Measurements from ENCODE around the gene MIOX. TPM values are rescaled to one million over a fixed set of nuclear protein-coding genes. Genes with fewer than 3 reads are reported as not detected.

Gene MIOX
- total RNA-seq, 1 experiment from 2014 or later = 1.5 TPM

GRCh38 chr22:50438305-50439275, 48.1 kb upstream of the MIOX start:
- no peaks in the 10 kb centered on the region for H3K9me3 ChIP-seq (ENCODE audit: insufficient read depth, low read depth)
- H2AFZ ChIP-seq = no peak overlapping the region
- no peaks in the 10 kb centered on the region for H3K9me2 ChIP-seq (ENCODE audit: insufficient read depth)
- DNase-seq = no peak
- no peaks in the 10 kb centered on the region for H3K4me1 ChIP-seq (replicated peaks; ENCODE audit: insufficient read depth)
- no peaks in the 10 kb centered on the region for H3K79me2 ChIP-seq (ENCODE audit: low read depth)
- H3K27me3 ChIP-seq (ENCODE audit: insufficient read depth, low read depth) = no peaks in the 10 kb centered on the region
- ChIA-PET POLR2A (ENCODE audit: unreplicated experiment) (no interaction called here), CTCF (interaction anchor here (0.6 kb wide), 1 partner anchor 59 kb away, joined by 4 read pairs; no protein-coding TSS in a partner anchor)
- peaks cover 19% of the 10 kb centered on the region; the same call in 1 of the 2 replicates for H3K36me3 ChIP-seq (ENCODE audit: low read depth)
- H3K27ac ChIP-seq = no peak overlapping the region
- H3K4me3 ChIP-seq = no peak overlapping the region
- intact Hi-C loops (cut with micrococcal nuclease; ENCODE audit: unreplicated experiment) = no loop called here
- H3F3A ChIP-seq (ENCODE audit: insufficient read depth, low read depth) = peaks cover 19% of the 10 kb centered on the region; the same call in 1 of the 2 replicates
- peaks cover 24% of the 10 kb centered on the region for H4K20me1 ChIP-seq (ENCODE audit: insufficient read depth)
- no TSS peak for BruUV-seq (replicated peaks)
- H3K4me2 ChIP-seq = no peak overlapping the region
- TF ChIP-seq CTCF (conservative IDR thresholded peaks at IDR 0.05) (no peak), EZH2 (IDR thresholded peaks at IDR 0.05; ENCODE audit: low read depth) (no peak)

- Histone ChIP-seq H3K27me3 (ENCODE audit: insufficient read depth, low read depth) (no peaks in the 10 kb centered on the region), H3K4me1 (replicated peaks; ENCODE audit: insufficient read depth) (peaks cover 6% of the 10 kb centered on the region), H3K27ac (no peak overlapping the region), H3K36me3 (ENCODE audit: low read depth) (peaks cover 19% of the 10 kb centered on the region; the same call in 1 of the 2 replicates), H3K79me2 (ENCODE audit: low read depth) (no peaks in the 10 kb centered on the region), H2AFZ (no peak overlapping the region), H3F3A (ENCODE audit: insufficient read depth, low read depth) (peaks cover 27% of the 10 kb centered on the region; the same call in 1 of the 2 replicates), H4K20me1 (ENCODE audit: insufficient read depth) (peaks cover 31% of the 10 kb centered on the region), H3K9me2 (ENCODE audit: insufficient read depth) (no peaks in the 10 kb centered on the region), H3K4me2 (no peak overlapping the region), H3K4me3 (no peak overlapping the region), H3K9me3 (ENCODE audit: insufficient read depth, low read depth) (no peaks in the 10 kb centered on the region)
- intact Hi-C loops (cut with micrococcal nuclease; ENCODE audit: unreplicated experiment) = no loop called here
- POLR2A ChIA-PET (ENCODE audit: unreplicated experiment) = no interaction called here
- TF ChIP-seq CTCF (conservative IDR thresholded peaks at IDR 0.05) = no peak
- TF ChIP-seq EZH2 (IDR thresholded peaks at IDR 0.05; ENCODE audit: low read depth) = no peak
- no TSS peak for BruUV-seq (replicated peaks)
- CTCF ChIA-PET = no interaction called here
- no peak for DNase-seq
Measured at GRCh38 chr22:50439314-50439870, 47.3 kb upstream of the MIOX start.

GRCh38 chr22:50439871-50440331, 46.8 kb upstream of the MIOX start:
- intact Hi-C loops (cut with micrococcal nuclease; ENCODE audit: unreplicated experiment) = loop anchor here (5.0 kb wide), 1 partner anchor 57 kb away; no protein-coding TSS in a partner anchor
- no peaks in the 10 kb centered on the region for H3K9me3 ChIP-seq (ENCODE audit: insufficient read depth, low read depth)
- TF ChIP-seq CTCF (conservative IDR thresholded peaks at IDR 0.05) = no peak
- ChIA-PET POLR2A (ENCODE audit: unreplicated experiment) (no interaction called here), CTCF (no interaction called here)
- no peaks in the 10 kb centered on the region for H3K79me2 ChIP-seq (ENCODE audit: low read depth)
- H3K9me2 ChIP-seq (ENCODE audit: insufficient read depth) = no peaks in the 10 kb centered on the region
- H4K20me1 ChIP-seq (ENCODE audit: insufficient read depth) = peaks cover 36% of the 10 kb centered on the region
- peaks cover 21% of the 10 kb centered on the region; the same call in 1 of the 2 replicates for H3K36me3 ChIP-seq (ENCODE audit: low read depth)
- no TSS peak for BruUV-seq (replicated peaks)
- H3K4me1 ChIP-seq (replicated peaks; ENCODE audit: insufficient read depth) = peaks cover 11% of the 10 kb centered on the region
- peaks cover 32% of the 10 kb centered on the region for H3F3A ChIP-seq (ENCODE audit: insufficient read depth, low read depth)
- no peak overlapping the region for H3K4me3 ChIP-seq
- no peak for DNase-seq
- H3K4me2 ChIP-seq = no peak overlapping the region
- H3K27ac ChIP-seq = no peak overlapping the region
- no peak overlapping the region for H2AFZ ChIP-seq
- no peaks in the 10 kb centered on the region for H3K27me3 ChIP-seq (ENCODE audit: insufficient read depth, low read depth)

Measured in PC-9 (cell line).